GM18867 (cell line): ENCODE data around the gene TMEM187.
"Not testable (repeated sequence)": the region's sequence is repeated elsewhere in the genome, so short reads cannot be mapped to it uniquely, and the experiment has no call there.

Experiments used
- ATAC-seq: cut with Tn5 transposase; IDR thresholded peaks from one replicate; pipeline ENCODE4 v1.9.1; 2021; ENCODE audit warnings: mild to moderate bottlenecking, moderate library complexity; ENCODE audit not compliant: unreplicated experiment

TMEM187 gene

DNA sequence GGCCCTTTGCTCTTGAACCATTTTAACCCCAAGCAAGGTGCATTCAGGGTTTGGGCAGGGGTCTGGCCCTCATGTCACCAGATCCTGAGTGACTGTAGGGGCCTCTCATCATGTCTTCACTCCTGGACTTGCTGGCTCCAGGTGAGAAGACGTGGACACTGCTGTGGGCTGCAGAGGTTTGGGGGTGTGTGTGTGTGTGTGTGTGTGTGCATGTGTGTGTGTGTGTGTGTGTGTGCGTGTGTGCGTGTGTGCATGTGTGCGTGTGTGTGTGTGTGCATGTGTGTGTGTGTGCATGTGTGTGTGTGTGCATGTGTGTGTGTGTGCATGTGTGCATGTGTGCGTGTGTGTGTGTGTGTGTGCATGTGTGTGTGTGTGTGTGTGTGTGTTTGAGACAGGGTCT lies 21.8 kb downstream of the TMEM187 start:
- not testable (repeated sequence) for ATAC-seq

DNA sequence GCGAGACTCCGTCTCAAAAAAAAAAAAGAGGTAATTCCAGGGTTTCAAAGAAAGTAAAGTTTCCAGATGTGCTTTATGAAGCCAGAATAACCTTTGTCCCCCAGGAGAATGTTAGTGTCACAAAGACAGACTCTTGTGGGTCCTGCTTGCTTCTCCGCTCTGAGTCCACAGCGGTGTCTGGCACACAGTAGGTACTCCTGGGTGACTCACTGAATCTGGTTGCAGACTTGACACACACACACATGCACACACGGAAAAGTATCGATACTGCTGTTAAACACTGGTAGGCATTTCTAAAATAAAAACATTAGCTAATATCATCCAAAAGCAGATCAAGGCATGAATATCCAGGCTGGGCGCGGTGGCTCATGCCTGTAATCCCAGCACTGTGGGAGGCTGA lies 22.9 kb downstream of the TMEM187 start:
- ATAC-seq = no peak

- ATAC-seq = no peak
Measured at GRCh38 chrX:153999359-154000037, 26.9 kb downstream of the TMEM187 start.

- no peak for ATAC-seq
Measured at GRCh38 chrX:154000051-154000450, 27.5 kb downstream of the TMEM187 start.

DNA sequence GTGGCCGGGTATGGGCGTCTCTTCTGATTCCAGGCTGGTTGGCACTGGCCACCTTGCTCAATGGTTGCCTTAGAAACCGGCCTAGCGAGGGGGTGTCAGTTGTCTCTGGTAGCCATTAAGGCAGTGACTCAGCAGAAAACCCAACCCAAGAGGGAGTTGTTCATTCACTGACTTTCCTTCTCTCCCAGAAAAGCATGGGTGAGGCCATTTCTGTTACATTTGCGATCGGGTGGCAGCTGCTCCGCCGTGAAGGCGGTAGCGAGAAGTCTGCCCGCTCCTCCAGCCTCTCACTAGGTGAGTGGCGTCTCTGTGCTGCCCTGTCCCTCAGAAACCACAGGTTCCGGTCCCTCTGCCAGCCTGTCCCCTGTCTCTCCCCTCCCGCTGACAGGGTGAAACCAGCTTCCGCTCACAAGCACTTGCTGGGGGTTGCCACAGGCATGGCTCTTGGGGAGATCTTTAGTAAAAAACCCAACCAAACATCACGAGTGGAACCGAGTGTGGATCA lies 29.7 kb downstream of the TMEM187 start:
- peak; percentile 43 for ATAC-seq

GRCh38 chrX:154004315-154004714 lies 31.8 kb downstream of the TMEM187 start:
- no peak for ATAC-seq

DNA sequence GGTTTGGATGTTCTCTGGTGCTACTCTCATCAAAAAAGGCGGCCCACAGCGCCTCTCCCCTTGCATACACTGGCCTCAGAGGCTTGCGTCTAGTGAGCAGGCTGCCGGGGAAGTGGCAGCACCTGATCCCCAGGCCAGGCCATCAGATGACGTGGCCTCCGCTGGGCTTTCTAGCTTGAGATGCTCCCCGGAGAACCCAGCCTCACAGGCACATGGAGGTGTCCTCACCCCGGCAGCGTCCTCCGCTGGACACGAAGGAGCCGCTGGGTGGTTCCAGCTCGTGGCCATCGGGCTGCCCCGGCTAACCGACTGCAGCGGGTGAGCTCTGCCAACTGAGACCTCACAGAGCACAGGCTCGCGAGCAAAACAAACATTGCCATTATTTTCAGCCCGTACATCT lies 34.4 kb downstream of the TMEM187 start:
- ATAC-seq = no peak

GRCh38 chrX:154008521-154008920 lies 36.0 kb downstream of the TMEM187 start:
- ATAC-seq = no peak

DNA sequence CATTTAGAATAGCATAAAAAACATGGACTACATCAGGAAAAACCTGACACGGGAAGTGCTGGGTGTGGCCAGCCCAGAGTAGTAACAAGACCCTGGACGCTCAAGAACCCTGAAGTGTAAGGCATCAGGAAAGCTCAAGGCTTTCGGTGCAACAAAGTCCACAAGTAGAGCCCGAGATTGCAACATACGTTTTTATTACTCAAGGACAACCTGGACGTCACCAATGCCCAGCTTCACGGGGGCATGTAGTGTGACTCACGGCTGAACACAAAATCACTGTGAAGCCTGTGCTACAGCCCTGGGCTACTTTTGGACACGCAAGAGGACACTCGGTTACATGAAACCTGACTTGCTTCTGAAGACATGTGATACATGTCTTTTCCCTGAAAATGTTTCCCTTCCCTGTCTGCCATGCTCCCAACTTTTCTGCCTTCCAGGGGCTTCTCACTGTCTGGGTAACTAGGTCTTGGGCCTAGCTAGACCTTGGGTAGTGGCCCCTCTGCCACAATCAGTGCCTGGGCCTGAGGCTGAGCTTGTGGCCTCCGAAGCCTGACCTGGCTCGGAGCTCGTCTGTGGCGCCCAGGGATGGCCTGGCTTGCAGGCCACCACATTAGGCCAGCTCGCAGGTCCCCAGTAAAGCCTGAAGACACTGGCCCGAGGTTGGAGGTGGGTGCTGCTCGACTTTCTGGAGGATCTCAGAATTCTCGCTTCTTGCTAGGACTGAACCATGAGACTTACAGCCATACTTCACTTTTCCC lies 38.0 kb downstream of the TMEM187 start:
- no peak for ATAC-seq

GRCh38 chrX:154011376-154012335 lies 39.1 kb downstream of the TMEM187 start:
- no peak for ATAC-seq

- ATAC-seq = no peak
Measured at GRCh38 chrX:154012336-154012991, 39.9 kb downstream of the TMEM187 start.

DNA sequence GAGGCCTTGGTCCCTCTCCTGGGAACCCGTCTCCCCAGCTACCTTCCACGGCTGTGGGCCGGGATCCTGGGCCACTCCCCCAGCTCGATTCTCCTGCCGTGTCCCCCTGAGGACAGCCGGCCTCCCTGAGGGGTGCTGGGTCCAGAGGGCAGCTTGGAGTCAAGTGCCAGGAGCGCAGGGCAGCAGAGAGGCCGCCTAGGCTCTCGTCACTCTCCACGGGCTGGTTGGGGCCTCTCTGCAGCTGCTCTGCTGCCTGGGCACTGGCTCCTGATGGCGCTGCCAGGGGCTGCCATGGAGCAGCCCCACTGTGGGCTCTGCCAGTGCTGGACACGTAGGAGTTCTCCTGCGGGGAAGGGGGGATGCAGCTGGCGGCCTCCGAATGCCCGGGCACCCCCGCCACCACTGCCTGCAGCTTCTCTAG lies 40.5 kb downstream of the TMEM187 start:
- no peak for ATAC-seq

DNA sequence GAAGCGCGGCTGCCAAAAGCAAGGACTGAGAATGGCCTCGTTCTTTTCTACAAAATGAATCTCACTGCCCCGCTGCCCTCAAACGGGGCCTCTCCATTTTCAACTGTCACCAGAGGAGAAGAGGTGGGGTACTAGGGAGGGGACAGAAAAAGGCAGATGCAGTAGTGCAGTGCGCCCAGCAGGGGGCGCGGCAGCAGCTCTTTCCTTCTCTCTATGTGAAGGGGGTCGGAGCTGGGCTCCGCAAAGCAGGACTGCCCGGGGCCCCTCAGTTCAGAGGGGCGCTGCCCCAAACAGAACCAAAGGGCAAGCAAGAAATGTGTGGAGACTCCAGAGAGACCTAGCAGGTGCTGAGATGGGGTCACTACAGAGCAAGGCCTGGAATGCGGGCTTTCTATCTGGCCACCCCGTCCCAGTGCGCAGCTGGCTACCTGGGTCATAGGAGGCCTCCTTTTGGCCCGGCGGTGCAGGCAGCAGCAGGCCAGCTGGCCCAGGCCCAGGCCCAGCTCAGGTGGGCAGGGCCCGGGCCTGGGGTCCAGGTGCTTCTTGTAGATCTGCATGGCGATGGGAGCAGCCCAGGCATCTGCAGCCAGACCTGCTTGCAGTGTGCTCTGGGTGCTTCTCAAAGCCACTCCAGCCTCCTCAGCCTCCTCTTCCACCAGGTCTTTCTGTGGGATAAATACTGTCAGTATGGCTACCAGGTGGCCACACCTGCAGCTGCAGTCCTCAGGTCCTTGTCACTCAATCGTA lies 41.2 kb downstream of the TMEM187 start:
- peak; percentile 59 for ATAC-seq

- ATAC-seq = no peak
Measured at GRCh38 chrX:154014429-154015380, 42.2 kb downstream of the TMEM187 start.

GRCh38 chrX:154015581-154016264 lies 43.2 kb downstream of the TMEM187 start:
- ATAC-seq = no peak

DNA sequence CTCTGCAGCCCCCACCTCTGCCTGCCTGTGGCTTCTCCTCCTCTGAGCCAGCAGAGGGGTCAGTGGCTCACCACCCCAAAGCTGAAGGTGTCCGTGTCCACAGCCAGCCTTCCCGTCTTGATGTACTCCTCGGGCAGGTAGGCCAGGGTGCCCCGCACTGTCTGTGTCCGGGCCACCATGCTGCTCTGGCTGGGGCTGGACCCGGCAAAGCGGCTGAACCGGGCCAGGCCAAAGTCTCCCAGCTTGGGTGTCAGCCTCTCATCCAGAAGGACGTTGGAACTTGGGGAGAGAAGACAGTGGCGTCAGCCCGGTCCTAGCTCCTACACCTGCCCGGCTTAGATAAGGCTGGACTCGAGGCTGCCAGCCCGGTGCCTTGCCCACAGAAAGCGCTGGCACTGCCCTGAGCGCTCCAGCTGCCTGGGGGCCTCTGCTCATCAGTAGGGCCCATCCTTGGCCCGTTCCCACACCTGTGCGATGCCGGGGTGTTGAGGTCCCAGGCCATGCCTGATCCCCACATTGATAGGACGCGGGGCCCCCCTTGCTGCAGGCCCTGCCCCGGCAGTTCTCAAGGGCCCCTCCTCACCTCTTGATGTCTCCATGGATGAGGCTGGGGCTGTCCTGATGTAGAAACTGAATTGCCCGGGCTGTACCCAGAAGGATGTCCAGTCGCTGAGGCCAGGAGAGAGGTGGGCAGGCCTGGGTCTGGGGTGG lies 44.0 kb downstream of the TMEM187 start:
- ATAC-seq = no peak

- no peak for ATAC-seq
Measured at GRCh38 chrX:154017766-154018517, 45.4 kb downstream of the TMEM187 start.
